Thyroid gland (tissue), 4 donors: ENCODE data around the gene RPS21. TPM values are rescaled to one million over a fixed set of nuclear protein-coding genes. Genes with fewer than 3 reads are reported as not detected.

Source experiments
- DNase-seq, 2 donors: peaks; one replicate each; pipeline ENCODE4 v3.0.0-alpha.2; 2019
- H3K27ac ChIP-seq, 3 donors: fragments of 200-600 bp; sonication (generic); 1 replicate in 2 of 3; 2 replicates in 1 of 3; pipeline ENCODE4 v1.5.1; 2016 to 2019; ENCODE audit warnings: mild to moderate bottlenecking in 1 of 3, moderate library complexity in 1 of 3
- H3K27me3 ChIP-seq: fragments of 200-600 bp; sonication (generic); one replicate; pipeline ENCODE4 v1.5.1; 2019
- H3K36me3 ChIP-seq, 2 donors: fragments of 200-600 bp; sonication (generic); one replicate each; pipeline ENCODE4 v1.5.1; 2016 to 2019
- H3K4me1 ChIP-seq, 2 donors: fragments of 200-600 bp; sonication (generic); one replicate each; pipeline ENCODE4 v1.5.1; 2017 to 2019
- H3K4me3 ChIP-seq, 3 donors: fragments of 200-600 bp; sonication (generic); replicated peaks in 1 of 3; 1 replicate in 2 of 3; 2 replicates in 1 of 3; pipeline ENCODE4 v1.5.1; 2016; ENCODE audit warnings: mild to moderate bottlenecking in 1 of 3
- H3K9me3 ChIP-seq: fragments of 200-600 bp; sonication (generic); one replicate; pipeline ENCODE4 v1.5.1; 2017
- CTCF ChIP-seq, 6 experiments: fragments of 200-600 bp in 3 of 6; fragments of 450-650 bp in 3 of 6; sonication (generic) in 3 of 6; IDR thresholded peaks; one replicate each; pipeline ENCODE4 v1.5.1; 2016 to 2019; ENCODE audit warnings: antibody characterized with exemption in 6 of 6, mild to moderate bottlenecking in 2 of 6, inconsistent platforms in 1 of 6, moderate library complexity in 1 of 6
- POLR2A ChIP-seq, 2 donors: fragments of 450-650 bp; IDR thresholded peaks; one replicate each; pipeline ENCODE4 v1.6.1; 2017; ENCODE audit warnings: antibody characterized with exemption in 2 of 2, mild to moderate bottlenecking in 2 of 2, moderate library complexity in 1 of 2
- WGBS, 2 donors: methylation state at CpG; one replicate each; pipeline ENCODE4 v1.1.5; 2017; 5-methylcytosine and 5-hydroxymethylcytosine counted together
- intact Hi-C: fragments of 100-400 bp; cut with DNase I; formaldehyde crosslinking; loops from one replicate; pipeline ENCODE4 v1.15.1; 2023
- total RNA-seq, 4 donors: library from RNA; depleted of rRNA; stranded (reverse); fragments of >200 nt; gene quantifications; one replicate each; pipeline ENCODE4 v1.2.3, GENCODE V29; 2016

The RPS21 gene
- total RNA-seq, 4 donors from 2014 or later: 1,818 to 3,649 (median 2,349) TPM

GRCh38 chr20:62408640-62409039, 21.7 kb downstream of the RPS21 start:
- Histone ChIP-seq H3K27ac (peak overlapping the region in 1 of 3 donors; percentile 84), H3K9me3 (no peaks in the 10 kb centered on the region), H3K4me1 (peaks cover 36 to 47% of the 10 kb centered on the region in 2 donors), H3K4me3 (no peak overlapping the region), H3K27me3 (no peaks in the 10 kb centered on the region), H3K36me3 (no peaks in the 10 kb centered on the region)
- intact Hi-C loops: loop anchor here (5.0 kb wide), 1 partner anchor 171 kb away; the partner anchor contains the start of gene OSBPL2
- WGBS, 2 donors: 79 to 87% methylated on average over 10 to 12 of the region's 12 CpGs
- no peak for TF ChIP-seq CTCF (IDR thresholded peaks at IDR 0.05)
- no peak for TF ChIP-seq POLR2A (IDR thresholded peaks at IDR 0.05)
- no peak for DNase-seq

GRCh38 chr20:62409086-62409853, 22.4 kb downstream of the RPS21 start:
- no peak for TF ChIP-seq POLR2A (IDR thresholded peaks at IDR 0.05)
- no peak for TF ChIP-seq CTCF (IDR thresholded peaks at IDR 0.05)

GRCh38 chr20:62409931-62410745, 23.2 kb downstream of the RPS21 start:
- Histone ChIP-seq H3K36me3 (no peaks in the 10 kb centered on the region), H3K27me3 (no peaks in the 10 kb centered on the region), H3K9me3 (no peaks in the 10 kb centered on the region), H3K27ac (peak overlapping the region; percentile 29 to 84 (median 68)), H3K4me1 (peaks cover 36 to 47% of the 10 kb centered on the region in 2 donors), H3K4me3 (no peak overlapping the region)
- WGBS, 2 donors: 7% methylated on average over 12 to 23 of the region's 30 CpGs
- intact Hi-C loops: loop anchor here (5.0 kb wide), 1 partner anchor 173 kb away; the partner anchor contains the start of gene OSBPL2
- TF ChIP-seq CTCF (IDR thresholded peaks at IDR 0.05) (peak in 5 of 6 experiments; percentile 31 to 71 (median 60)), POLR2A (IDR thresholded peaks at IDR 0.05) (no peak)
- DNase-seq: peak; percentile 98

More at GRCh38 chr20:62409086-62409853, 22.4 kb downstream of the RPS21 start:
- H3K27me3 ChIP-seq: no peaks in the 10 kb centered on the region
- H3K36me3 ChIP-seq: no peaks in the 10 kb centered on the region
- peaks cover 36 to 47% of the 10 kb centered on the region in 2 donors for H3K4me1 ChIP-seq
- 70 to 78% methylated on average over 10 to 12 of the region's 12 CpGs for WGBS, 2 donors
- H3K9me3 ChIP-seq: no peaks in the 10 kb centered on the region
- peak overlapping the region; percentile 11 to 84 (median 51) for H3K27ac ChIP-seq
- intact Hi-C loops: loop anchor here (5.0 kb wide), 1 partner anchor 172 kb away; the partner anchor contains the start of gene OSBPL2
- no peak for DNase-seq
- no peak overlapping the region for H3K4me3 ChIP-seq

- TF ChIP-seq CTCF (IDR thresholded peaks at IDR 0.05): no peak
- TF ChIP-seq POLR2A (IDR thresholded peaks at IDR 0.05): no peak
- H3K4me3 ChIP-seq: no peak overlapping the region
- H3K27me3 ChIP-seq: no peaks in the 10 kb centered on the region
- no peaks in the 10 kb centered on the region for H3K36me3 ChIP-seq
- 90 to 91% methylated on average over 6 to 19 of the region's 19 CpGs for WGBS, 2 donors
- DNase-seq: no peak
- intact Hi-C loops: no loop called here
- H3K9me3 ChIP-seq: no peaks in the 10 kb centered on the region
- peaks cover 32 to 40% of the 10 kb centered on the region in 2 donors for H3K4me1 ChIP-seq
- peak overlapping the region; percentile 29 to 84 (median 68) for H3K27ac ChIP-seq
These were observed 24.0 kb downstream of the RPS21 start for GRCh38 chr20:62410746-62411478.
